Measurements from ENCODE around the gene FOXP1. TPM values are rescaled to one million over a fixed set of nuclear protein-coding genes. Genes with fewer than 3 reads are reported as not detected.
A peak's percentile ranks its signal among the peaks of the same experiment; 100 is the strongest.

FOXP1 gene
- total and polyA plus RNA-seq, 2 donors from 2014 or later, result 6.7 to 87.2 TPM

GRCh38 chr3:71229905-71230657 lies 353.4 kb downstream of the FOXP1 start:
- H3K36me3 ChIP-seq (ENCODE audit: control insufficient read depth in 2 of 3, insufficient read depth in 3 of 3, low read length in 3 of 3), result no peaks in the 10 kb centered on the region
- no peak for FAIRE-seq
- intact Hi-C loops (cut with DNase I), result no loop called here
- DNase-seq, result no peak
- no peak overlapping the region for H3K4me3 ChIP-seq (ENCODE audit: low read length in 3 of 3)
- no peaks in the 10 kb centered on the region for H3K27me3 ChIP-seq (ENCODE audit: control insufficient read depth, insufficient read depth, low read length)
- no peak overlapping the region for H3K27ac ChIP-seq (ENCODE audit: low read depth in 2 of 2, low read length in 2 of 2)
- H3K9me3 ChIP-seq (ENCODE audit: control insufficient read depth in 2 of 3, insufficient read depth in 1 of 3, low read length in 3 of 3), result no peaks in the 10 kb centered on the region
- no peaks in the 10 kb centered on the region for H3K4me1 ChIP-seq (ENCODE audit: control insufficient read depth in 2 of 3, insufficient read depth in 2 of 3, low read depth in 1 of 3, low read length in 3 of 3)
- TF ChIP-seq, protein P1, sequence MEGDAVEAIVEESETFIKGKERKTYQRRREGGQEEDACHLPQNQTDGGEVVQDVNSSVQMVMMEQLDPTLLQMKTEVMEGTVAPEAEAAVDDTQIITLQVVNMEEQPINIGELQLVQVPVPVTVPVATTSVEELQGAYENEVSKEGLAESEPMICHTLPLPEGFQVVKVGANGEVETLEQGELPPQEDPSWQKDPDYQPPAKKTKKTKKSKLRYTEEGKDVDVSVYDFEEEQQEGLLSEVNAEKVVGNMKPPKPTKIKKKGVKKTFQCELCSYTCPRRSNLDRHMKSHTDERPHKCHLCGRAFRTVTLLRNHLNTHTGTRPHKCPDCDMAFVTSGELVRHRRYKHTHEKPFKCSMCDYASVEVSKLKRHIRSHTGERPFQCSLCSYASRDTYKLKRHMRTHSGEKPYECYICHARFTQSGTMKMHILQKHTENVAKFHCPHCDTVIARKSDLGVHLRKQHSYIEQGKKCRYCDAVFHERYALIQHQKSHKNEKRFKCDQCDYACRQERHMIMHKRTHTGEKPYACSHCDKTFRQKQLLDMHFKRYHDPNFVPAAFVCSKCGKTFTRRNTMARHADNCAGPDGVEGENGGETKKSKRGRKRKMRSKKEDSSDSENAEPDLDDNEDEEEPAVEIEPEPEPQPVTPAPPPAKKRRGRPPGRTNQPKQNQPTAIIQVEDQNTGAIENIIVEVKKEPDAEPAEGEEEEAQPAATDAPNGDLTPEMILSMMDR (IDR thresholded peaks at IDR 0.05; ENCODE audit: borderline replicate concordance, extremely low read depth, insufficient read depth), result no peak
- H3K9ac ChIP-seq (ENCODE audit: low read length in 3 of 3), result no peak overlapping the region

GRCh38 chr3:71228156-71228866 lies 355.2 kb downstream of the FOXP1 start:
- Histone ChIP-seq H3K4me1 (ENCODE audit: control insufficient read depth in 2 of 3, insufficient read depth in 2 of 3, low read depth in 1 of 3, low read length in 3 of 3) (no peaks in the 10 kb centered on the region), H3K4me3 (ENCODE audit: low read length in 3 of 3) (no peak overlapping the region), H3K27ac (ENCODE audit: low read depth in 2 of 2, low read length in 2 of 2) (no peak overlapping the region), H3K9me3 (ENCODE audit: control insufficient read depth in 2 of 3, insufficient read depth in 1 of 3, low read length in 3 of 3) (no peaks in the 10 kb centered on the region), H3K27me3 (ENCODE audit: control insufficient read depth, insufficient read depth, low read length) (no peaks in the 10 kb centered on the region), H3K36me3 (ENCODE audit: control insufficient read depth in 2 of 3, insufficient read depth in 3 of 3, low read length in 3 of 3) (no peaks in the 10 kb centered on the region), H3K9ac (ENCODE audit: low read length in 3 of 3) (no peak overlapping the region)
- FAIRE-seq (no peak), DNase-seq (peak in 1 of 5 donors; percentile 43)
- intact Hi-C loops (cut with DNase I), result no loop called here
- TF ChIP-seq, protein P1 (IDR thresholded peaks at IDR 0.05; ENCODE audit: borderline replicate concordance, extremely low read depth, insufficient read depth), result no peak

GRCh38 chr3:71227270-71227661 lies 356.3 kb downstream of the FOXP1 start:
- Histone ChIP-seq H3K9me3 (ENCODE audit: control insufficient read depth in 2 of 3, insufficient read depth in 1 of 3, low read length in 3 of 3) (no peaks in the 10 kb centered on the region), H3K4me1 (ENCODE audit: control insufficient read depth in 2 of 3, insufficient read depth in 2 of 3, low read depth in 1 of 3, low read length in 3 of 3) (no peaks in the 10 kb centered on the region), H3K9ac (ENCODE audit: low read length in 3 of 3) (no peak overlapping the region), H3K27me3 (ENCODE audit: control insufficient read depth, insufficient read depth, low read length) (no peaks in the 10 kb centered on the region), H3K4me3 (ENCODE audit: low read length in 3 of 3) (no peak overlapping the region), H3K36me3 (ENCODE audit: control insufficient read depth in 2 of 3, insufficient read depth in 3 of 3, low read length in 3 of 3) (no peaks in the 10 kb centered on the region), H3K27ac (ENCODE audit: low read depth in 2 of 2, low read length in 2 of 2) (no peak overlapping the region)
- FAIRE-seq (no peak), DNase-seq (peak in 2 of 5 donors; percentile 51 to 56)
- TF ChIP-seq, protein P1 (IDR thresholded peaks at IDR 0.05; ENCODE audit: borderline replicate concordance, extremely low read depth, insufficient read depth), result no peak
- intact Hi-C loops (cut with DNase I), result no loop called here
